Measurements from ENCODE around the gene DCAF6.
"Not testable (repeated sequence)": the region's sequence is repeated elsewhere in the genome, so short reads cannot be mapped to it uniquely, and the experiment has no call there.

DCAF6 gene

DNA sequence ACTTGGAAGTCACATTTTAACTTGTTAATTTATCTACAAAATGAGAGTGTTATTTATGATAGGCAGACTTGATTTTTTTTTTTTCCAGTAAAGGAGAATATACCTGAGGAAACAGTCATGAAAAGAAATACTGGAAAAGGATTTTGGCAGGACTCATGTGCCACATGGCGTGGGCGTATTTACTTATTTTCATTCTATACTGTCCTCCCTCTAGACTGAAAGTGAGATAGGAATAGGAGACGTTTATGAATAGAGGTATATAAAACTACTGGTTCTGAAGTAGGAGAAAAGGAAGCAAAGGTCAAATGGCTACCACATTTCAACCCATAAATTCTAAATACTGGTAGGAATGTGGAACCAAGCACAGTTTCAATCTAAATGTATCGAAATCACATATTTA lies 95.1 kb downstream of the DCAF6 start:
- DNase-seq = no peak

DNA sequence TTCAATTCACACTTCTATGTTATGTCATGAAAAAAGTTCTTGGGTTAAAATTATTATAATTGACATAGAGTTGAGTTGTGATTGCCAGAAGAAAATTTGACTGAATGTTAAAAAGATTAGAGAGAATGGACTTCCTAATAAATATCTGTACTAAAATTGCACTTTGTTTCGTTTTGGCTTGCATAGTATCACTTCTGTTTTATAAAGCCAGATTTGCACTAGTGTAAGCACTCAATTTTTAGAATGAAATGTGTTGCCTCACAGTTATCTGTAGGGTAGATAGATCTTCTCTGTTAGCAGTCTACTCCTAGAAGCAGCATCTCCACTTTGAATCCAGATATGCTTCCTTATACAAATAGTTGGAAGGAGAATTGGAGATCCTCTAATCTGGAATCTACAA lies 95.5 kb downstream of the DCAF6 start:
- DNase-seq = no peak

DNA sequence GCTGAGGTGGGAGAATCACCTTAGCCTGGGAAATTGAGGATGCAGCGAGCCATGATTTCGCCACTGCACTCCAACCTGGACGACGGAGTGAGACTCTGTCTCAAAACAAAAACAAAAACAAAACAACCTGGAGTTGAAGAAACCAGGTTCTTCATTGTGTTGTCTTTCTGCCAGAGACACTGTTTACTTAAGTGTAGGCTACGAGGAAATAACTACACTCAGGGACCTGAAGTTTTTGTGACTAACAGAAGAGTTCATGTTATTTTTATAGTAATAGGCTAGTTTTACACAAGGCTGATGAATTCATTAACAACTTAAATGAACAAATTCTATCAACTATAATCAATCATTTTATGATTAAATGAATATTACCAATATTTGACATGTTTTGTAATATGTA lies 98.9 kb downstream of the DCAF6 start:
- DNase-seq = no peak

DNA sequence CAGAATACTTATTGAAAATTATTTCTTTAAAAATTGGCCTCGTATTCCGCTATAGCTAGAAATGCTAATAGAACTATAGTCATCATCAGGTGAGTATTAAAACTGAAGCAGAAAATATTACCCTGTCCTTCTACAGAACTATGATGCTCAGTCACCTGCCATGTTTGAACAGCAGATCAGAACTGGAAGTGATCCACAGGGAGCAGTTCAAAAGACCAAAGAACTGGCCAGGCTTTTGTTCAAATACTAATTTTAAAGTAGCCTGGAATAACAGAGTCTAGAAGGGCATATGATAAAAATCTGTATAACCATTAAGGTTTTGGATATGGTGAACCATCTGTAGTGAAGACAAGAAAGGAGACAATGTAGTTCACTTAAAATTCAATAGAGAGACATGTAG lies 105.9 kb downstream of the DCAF6 start:
- DNase-seq = no peak

DNA sequence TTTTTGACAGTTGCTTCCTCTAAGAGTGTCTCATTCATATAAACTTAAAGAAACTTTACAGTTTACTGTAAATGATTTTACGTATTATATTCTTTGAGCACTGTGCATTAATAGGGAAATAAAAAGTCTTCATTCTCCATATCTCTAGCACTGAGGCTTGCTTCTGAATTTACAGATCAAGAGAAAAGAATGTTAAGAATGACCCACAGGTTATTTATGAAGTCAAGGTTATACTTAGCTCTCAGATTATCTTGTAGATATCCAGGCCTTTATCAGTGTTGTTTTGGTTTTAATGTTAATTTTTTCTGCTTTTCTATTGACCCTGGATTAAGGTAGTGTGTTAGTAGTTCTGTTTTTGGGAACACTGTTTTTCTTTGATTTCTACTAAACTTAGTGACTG lies 108.8 kb downstream of the DCAF6 start:
- no peak for DNase-seq

DNA sequence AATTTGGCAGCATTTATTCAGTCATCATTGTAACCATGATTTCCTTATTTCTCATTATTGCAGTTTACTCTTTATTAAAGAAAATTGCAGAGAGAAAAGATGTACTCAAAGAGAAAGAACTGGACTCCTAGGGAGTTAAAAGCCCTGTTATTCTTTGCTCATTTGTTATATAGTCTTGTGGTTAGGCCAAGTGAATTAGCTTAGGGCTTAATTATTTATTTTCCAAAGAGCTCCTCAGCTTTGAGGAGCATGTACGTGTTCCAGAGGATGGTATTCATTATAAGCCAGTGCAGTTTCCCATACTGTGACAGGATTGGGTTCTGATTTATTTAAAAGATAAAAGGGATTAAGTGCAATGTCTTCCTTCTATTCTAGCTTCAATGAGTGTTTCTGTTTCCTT lies 113.8 kb downstream of the DCAF6 start:
- no peak for DNase-seq

DNA sequence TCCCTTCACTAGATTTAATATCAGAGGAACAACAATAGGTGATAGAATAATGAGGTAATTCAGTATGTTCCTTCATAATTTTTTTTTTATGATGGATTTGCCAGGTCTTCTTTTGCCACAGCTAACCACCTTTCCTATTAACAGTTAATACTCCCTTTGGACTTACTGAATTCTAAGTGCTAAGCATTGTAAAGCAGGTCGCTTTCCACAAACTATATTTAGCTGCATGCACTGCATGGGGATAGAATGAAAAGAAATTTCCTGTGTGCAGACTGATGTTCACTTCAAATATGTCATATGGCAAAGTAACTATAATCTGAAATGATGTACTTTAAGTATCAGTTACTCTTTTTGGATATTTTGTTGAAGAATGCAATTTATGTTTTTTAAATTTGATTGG lies 114.4 kb downstream of the DCAF6 start:
- DNase-seq = no peak

DNA sequence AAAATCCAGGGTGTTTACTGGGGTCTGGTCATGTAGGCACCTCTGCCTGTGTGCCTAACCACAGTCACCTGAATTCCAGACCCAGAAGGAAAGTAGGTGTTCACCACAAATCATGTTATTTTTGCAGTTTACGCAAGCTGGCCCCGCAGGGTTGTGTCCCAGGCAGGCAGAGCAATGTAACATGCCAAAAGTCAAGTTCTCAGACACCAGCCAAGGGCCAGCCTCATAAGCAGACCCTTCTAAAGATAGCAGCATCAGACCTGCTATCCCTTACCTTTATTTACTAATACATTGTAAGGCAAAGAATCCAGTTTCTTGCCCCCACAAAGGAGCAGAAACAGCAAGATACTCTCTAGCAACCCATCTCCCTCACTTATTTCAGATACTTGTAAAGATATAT lies 117.2 kb downstream of the DCAF6 start:
- no peak for DNase-seq

DNA sequence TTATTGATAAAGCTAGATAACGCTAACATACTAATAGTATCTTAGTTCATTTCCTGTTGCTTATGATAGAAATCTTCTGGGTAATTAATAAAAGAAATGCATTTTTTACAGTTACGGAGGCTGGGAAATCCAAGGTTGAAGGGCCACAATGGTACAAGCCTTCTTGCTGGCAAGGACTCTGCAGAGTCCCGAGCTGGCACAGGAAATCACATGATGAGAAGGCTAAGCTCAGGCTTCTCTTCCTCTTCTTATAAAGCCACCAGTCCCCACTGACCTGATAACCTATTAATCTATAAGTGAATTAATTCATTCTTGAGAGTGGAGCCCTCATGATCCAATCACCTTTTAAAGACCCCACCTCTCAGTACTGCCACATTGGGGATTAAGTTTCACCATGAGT lies 117.6 kb downstream of the DCAF6 start:
- no peak for DNase-seq

DNA sequence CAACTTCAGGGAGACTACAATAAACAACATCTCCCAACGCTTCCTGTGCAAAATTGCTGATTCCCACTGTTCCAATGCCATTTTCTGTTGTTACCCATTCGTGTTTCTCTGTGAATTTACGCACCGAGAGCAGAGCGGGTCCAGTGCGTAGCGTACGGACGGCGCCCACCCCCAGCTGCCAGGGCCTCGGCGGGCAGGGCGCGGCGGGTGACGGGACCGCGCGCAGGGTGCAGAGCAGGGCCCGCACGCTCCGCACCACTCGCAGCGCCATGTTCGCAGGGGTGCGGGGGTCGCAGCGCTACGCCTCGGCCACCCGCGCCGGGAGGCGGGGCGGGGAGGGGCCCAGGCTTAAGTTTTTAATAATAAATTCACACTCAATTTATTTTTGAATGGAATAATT lies 119.7 kb downstream of the DCAF6 start:
- DNase-seq = not testable (repeated sequence)

DNA sequence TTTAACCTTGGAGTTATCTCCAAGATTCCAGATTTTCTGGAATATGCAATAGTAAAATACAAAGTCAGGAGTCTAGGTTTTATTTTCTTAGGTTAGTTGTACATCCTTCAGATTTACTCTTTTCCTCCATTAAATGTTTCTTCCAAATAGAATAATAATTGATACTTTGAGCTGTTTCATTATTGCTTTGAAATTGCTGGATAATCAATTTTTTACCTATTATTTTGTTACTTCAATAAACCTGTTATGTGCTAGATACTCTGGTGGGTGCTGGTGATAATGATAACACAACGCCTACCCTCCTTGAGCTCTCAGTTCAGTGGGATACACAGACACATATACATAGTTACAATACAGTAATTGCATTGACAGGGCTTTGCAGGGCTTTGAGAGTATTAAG lies 120.9 kb downstream of the DCAF6 start:
- no peak for DNase-seq

DNA sequence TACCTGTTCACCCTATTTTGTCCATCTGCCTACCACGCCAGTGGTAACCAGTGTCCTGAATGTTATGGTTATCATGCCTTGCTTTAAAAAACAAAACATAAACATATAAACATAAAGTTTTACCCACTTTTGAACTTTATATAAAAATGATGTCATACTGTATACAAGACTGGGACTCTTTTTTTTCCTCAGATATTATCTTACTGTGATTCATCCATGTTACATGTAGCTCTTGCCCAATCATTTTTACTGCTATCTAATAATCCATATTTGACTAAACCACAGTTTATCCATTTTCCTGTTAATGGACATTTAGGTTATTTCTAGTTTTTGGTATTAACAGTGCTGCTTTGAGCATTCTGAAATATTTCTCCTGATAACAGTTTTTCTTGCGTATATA lies 121.4 kb downstream of the DCAF6 start:
- DNase-seq = no peak

DNA sequence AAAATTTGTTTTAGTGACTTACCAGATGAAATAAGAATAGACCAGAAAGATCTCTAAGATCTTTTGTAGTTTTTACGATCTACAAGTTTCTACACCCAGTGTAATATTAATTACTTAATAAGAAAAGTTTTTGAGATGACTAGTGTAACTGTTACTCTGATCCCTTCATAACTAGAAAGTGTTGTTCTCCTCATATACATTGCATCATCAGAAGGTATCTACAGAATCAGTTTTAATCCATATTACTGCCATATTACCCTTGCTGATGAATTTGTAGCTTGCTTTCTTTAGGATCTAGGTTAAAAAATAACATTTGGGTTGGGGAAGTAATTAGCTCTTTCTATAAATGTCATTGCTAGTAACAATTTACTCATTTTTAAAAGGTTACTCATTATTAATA lies 127.7 kb downstream of the DCAF6 start:
- no peak for DNase-seq

DNA sequence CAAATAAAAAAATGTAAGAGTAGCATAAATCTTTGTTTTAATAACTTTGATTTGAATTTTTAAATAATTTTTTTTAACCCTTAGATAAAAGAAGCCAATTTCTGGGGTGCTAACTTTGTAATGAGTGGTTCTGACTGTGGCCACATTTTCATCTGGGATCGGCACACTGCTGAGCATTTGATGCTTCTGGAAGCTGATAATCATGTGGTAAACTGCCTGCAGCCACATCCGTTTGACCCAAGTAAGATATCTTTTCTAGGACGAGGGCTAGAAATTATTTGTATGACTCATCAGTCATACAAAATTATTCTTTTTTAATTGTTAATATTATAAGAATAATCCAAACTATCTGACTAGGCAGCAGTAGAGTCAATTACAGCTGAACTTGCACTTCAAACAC lies 129.0 kb downstream of the DCAF6 start:
- DNase-seq = no peak

DNA sequence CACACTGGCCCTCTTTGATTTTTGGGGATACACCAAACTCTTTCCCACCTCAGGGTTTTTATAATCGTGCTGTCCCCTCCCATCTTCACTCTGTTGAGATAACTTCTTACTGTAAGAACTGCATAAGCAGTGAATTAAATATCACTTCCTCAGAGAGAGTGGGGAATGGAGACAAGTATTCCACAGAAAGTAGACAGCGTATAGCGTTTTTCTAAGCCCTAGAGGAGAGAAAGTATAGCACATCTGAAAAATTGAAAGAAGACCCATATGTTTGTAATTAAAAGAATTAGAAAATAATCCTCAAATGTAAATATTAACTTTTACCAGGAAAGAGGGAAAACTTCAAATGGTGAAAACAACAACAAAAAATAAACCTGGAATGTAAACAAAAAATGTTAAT lies 132.9 kb downstream of the DCAF6 start:
- no peak for DNase-seq

DNA sequence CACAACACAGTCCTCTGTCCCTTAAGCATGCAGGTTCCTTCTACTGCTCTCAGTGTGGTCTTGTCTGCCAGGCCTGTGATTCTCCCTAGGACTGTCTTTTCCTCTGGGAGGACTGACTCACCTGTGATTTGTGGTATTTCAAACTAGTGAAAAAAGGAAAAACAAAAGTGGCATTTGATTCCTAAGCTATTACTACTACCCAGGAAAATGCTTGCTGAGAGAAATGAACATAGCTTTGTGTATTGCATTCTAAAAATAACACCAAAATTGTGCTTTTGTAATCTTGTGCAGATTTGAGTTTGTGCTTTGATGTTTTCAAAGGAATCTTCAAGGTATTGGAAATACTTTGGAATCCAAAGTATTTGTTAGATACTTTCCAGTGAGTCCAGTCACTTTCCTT lies 143.3 kb downstream of the DCAF6 start:
- DNase-seq = no peak

DNA sequence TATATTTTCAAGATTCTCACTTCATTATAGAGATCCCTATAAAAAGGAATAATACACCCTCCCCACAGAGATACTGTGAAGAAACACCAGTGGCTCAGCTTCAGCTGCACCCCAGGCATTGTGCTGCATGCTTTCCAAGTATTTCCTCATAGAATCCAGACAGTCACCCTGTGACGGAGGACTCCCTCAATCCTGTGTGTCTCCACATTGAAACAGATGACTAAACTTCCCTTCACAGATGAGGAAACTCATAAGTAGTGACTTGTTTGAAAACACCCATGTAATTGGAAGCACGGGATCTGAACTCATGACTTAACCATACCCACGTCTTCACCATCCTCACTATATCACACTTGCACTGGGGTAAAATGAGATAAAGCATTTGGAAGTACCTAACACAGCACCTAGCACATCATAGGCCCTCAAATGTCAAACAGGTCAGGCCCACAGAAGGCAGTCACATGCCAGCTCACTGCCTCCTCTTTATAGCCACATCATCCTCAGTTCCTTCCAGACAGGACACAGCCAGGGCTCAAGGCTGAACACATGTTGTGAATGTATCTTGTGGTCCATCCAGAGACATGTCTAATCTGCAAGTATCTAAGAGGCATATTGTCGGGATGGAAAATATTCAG lies 145.0 kb downstream of the DCAF6 start:
- DNase-seq = no peak

DNA sequence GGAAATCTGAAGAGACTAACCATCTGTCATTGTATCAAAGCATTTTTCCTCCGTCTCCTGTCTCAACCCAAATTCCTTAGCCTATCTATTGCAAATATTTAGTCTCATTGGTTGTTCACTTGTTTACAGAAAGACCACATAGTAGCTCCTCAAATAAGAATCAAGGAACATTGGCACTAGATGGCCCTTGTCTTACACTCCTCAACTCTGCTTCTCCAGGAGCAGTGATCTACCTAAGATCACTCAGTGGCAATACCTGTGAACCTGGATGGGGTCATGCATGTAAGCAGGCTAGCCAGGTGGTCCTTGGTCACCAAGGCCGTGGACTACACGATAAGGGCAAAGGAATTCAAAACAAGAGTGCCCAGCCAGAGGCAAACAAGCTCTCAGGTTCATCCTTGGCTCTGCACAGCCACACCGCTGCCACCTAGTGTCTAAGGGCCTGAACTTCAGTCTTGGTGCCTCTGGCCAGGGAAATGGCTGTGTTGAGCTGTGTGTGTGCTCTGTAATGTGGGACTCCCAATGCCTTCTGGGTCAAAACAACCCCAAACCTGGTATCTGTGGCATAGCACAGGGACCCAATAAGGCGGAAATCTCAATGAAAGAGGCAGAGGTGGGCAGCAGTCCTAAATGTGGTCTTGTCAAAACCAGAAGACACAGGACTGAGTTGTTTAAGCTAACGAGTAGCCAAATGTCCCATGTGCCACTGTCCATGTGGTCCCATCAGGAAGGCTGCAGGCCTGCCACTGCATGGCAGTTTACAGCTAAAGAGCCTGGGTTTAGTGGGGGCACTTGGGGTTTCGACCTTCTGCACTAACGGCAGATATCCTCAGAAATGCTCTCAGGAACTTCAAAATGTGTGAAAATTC lies 145.8 kb downstream of the DCAF6 start:
- DNase-seq = peak; percentile 34

DNA sequence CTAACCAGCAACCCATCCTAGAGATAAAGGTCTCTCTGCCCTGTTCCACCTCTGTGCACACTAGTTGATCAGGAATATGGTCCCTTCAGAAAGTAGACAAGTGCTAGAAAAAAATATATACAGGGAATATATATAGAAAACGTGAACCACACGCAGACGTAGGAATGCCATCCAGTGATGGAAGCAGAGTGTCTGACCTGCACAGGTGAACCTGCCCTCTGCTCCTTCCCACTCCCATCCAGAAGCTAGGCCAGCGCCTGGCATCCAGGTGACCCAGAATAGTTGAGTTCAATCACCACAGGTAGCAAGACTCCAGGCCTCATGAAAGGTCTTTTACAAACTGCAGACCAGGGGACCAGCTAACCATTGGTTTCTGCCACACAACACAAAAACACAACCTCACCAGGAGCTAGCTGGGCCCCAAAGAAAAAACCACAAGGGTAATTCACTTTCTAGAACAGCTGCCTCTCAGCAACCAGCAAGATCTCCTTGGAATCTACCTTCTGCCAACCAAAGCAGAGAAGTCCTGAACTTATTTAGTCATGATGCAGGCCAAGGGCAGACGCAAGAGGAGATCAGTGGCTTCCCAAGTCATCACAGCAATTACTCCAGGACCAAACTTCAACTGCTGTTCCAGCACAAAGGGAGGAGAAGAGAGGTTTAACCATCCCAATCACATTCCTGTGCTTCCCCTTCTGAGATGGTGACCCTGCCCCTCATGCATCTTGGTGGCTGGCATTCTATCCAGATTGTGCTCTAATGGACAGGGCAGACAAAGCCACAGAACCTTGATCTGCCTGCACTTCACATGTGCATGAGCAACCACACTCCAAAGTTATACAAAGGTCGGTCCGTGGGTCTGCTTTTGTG lies 147.2 kb downstream of the DCAF6 start:
- no peak for DNase-seq

DNA sequence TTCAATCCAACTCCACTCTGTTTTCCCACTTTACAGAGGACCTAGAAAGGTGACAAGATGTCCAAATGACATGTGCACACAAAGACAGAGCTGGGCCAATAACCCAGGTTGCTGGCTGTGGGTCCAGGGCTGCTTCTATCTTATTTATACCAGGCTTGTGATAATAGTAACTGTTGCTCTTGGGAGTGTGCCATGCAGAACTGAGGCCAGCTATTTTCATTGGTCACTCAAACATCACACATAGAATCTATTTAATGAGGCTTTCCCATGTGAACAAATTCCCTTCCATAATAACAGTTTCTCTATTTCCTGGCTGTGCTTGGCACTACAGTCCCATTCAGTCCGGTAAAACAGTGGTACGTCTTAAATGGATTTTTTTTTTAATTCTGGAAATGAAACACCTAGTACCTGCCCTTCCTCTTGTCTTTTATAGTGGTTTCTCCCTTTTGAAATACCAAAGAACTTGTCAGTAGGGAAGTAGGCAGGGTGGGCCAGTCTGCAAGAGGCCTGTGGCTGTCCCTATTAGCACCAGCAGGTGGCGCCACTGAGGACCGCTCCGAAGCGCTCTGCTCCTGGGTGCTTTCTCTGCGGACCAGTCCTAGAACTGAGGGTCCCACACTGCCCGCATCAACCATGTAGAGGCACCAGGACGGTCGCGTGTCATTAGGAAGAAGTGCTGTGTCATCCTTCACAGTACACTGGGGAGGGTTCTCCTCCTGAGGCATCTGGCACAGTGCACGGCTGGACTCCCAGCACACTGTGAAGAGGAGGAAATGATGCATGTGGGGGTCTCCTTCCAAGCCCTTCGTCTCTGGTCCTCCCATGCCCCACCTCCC lies 148.1 kb downstream of the DCAF6 start:
- no peak for DNase-seq

DNA sequence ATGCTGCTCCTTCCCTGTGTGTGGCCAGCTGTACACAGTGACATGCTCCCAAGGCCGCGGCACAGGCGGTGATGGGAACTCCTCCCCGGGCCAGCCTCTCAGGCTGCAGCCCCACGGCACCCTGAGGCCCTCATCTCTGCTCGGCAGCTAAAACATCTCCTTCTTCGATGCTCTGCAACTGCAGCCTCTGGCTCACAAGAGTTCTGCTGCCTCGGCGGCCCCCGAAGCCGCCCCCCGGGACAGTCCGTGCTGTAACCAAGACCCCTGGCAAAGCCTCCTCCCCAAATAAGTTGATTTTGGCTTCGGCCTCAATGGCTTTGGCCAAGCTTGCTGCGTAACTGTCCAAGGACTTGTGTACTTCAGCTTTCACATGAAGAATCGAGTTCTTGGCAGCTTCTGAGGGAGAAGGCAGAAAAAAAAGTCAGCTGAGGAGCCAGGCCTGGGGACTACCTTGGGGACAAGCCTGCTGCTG lies 149.0 kb downstream of the DCAF6 start:
- DNase-seq = no peak

DNA sequence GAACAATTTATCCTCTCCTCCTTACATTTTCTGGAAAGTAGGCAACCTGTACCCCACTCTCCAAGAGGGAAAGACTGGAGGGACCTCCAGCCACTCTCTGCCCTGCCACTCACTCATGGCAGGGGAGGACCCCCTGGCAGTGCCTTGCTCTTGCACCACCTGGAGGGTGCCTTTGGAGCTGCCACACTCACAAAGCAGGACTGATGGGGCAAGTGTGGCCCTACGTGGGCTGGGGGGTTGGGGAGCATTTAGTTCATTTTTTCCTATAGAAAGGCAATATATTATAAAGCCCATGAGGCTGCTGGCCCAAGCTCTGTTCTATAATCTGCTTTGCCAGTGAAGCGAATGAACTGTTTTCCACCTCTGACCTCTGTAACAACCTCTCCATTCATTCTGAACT lies 150.0 kb downstream of the DCAF6 start:
- no peak for DNase-seq

DNA sequence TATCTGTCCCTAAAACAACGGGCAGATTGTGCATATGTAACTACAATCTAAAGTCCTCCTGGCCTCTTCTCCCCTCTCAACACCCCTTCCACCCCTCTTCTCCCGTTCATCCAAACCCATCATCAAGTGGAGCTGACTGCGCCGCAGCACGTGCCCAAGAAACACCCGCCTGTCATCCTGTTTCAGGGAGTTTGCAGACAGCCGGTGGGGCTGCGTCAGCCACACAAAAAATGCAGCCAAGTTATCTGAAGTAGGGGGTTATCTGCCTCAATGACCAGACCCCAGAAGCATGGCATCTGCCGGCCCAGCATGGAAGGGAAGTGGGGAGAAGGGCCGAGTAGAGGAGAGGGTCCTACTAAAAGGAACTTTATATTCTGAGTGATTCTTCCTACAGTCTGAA lies 151.2 kb downstream of the DCAF6 start:
- no peak for DNase-seq
